GM21360 (cell line): ENCODE measurements around the gene HBS1L.

Source experiments
- ATAC-seq: cut with Tn5 transposase; IDR thresholded peaks from one replicate; pipeline ENCODE4 v1.9.1; 2021; ENCODE audit warnings: mild to moderate bottlenecking, moderate library complexity; ENCODE audit not compliant: unreplicated experiment

HBS1L gene

GRCh38 chr6:135037541-135037940 lies 17.1 kb downstream of the HBS1L start:
- ATAC-seq = no peak

GRCh38 chr6:135036731-135037420 lies 17.7 kb downstream of the HBS1L start:
- ATAC-seq = no peak

GRCh38 chr6:135033238-135033637 lies 21.4 kb downstream of the HBS1L start:
- no peak for ATAC-seq

- no peak for ATAC-seq
Observed at GRCh38 chr6:135030532-135031178, 24.0 kb downstream of the HBS1L start.

- peak; percentile 96 for ATAC-seq
Observed at GRCh38 chr6:135030056-135030473, 24.6 kb downstream of the HBS1L start.

GRCh38 chr6:135025775-135026174 lies 28.8 kb downstream of the HBS1L start:
- no peak for ATAC-seq

GRCh38 chr6:135025175-135025574 lies 29.4 kb downstream of the HBS1L start:
- ATAC-seq = no peak

- ATAC-seq = no peak
Observed at GRCh38 chr6:135022050-135022697, 32.4 kb downstream of the HBS1L start.

GRCh38 chr6:135021310-135022049 lies 33.1 kb downstream of the HBS1L start:
- ATAC-seq = peak; percentile 80

- ATAC-seq = no peak
Observed at GRCh38 chr6:135018941-135019340, 35.7 kb downstream of the HBS1L start.

GRCh38 chr6:135018052-135018451 lies 36.6 kb downstream of the HBS1L start:
- no peak for ATAC-seq

GRCh38 chr6:135014353-135014832 lies 40.2 kb downstream of the HBS1L start:
- ATAC-seq = peak; percentile 85

- no peak for ATAC-seq
Observed at GRCh38 chr6:135013211-135013610, 41.4 kb downstream of the HBS1L start.

- ATAC-seq = no peak
Observed at GRCh38 chr6:135012764-135013163, 41.9 kb downstream of the HBS1L start.

- no peak for ATAC-seq
Observed at GRCh38 chr6:135012349-135012748, 42.3 kb downstream of the HBS1L start.

- ATAC-seq = no peak
Observed at GRCh38 chr6:135008941-135009290, 45.7 kb downstream of the HBS1L start.

GRCh38 chr6:135008072-135008940 lies 46.3 kb downstream of the HBS1L start:
- ATAC-seq = peak; percentile 78

GRCh38 chr6:135006386-135006914 lies 48.2 kb downstream of the HBS1L start:
- ATAC-seq = no peak

- no peak for ATAC-seq
Observed at GRCh38 chr6:135004399-135004798, 50.2 kb downstream of the HBS1L start.
